HG02938 (cell line): ENCODE measurements around the gene PAQR5.
"Not testable (repeated sequence)": the region's sequence is repeated elsewhere in the genome, so short reads cannot be mapped to it uniquely, and the experiment has no call there.

Experiments
- ATAC-seq: cut with Tn5 transposase; IDR thresholded peaks from one replicate; pipeline ENCODE4 v1.9.1; 2021; ENCODE audit warnings: mild to moderate bottlenecking, moderate library complexity; ENCODE audit not compliant: unreplicated experiment

The PAQR5 gene

GRCh38 chr15:69292826-69293420, 5.8 kb upstream of the PAQR5 start:
- no peak for ATAC-seq

- no peak for ATAC-seq
Observed at GRCh38 chr15:69293741-69294615, 4.7 kb upstream of the PAQR5 start.

- no peak for ATAC-seq
Observed at GRCh38 chr15:69296606-69297005, 2.1 kb upstream of the PAQR5 start.

GRCh38 chr15:69297642-69298353, 914 bp upstream of the PAQR5 start:
- ATAC-seq, result no peak

GRCh38 chr15:69298354-69298696, 387 bp upstream of the PAQR5 start:
- no peak for ATAC-seq

- no peak for ATAC-seq
Observed at GRCh38 chr15:69299451-69299886, 757 bp downstream of the PAQR5 start.

GRCh38 chr15:69299943-69300588, 1.4 kb downstream of the PAQR5 start:
- ATAC-seq, result no peak

GRCh38 chr15:69301101-69301500, 2.4 kb downstream of the PAQR5 start:
- not testable (repeated sequence) for ATAC-seq

GRCh38 chr15:69302087-69302486, 3.4 kb downstream of the PAQR5 start:
- not testable (repeated sequence) for ATAC-seq

- ATAC-seq, result no peak
Observed at GRCh38 chr15:69302929-69303328, 4.2 kb downstream of the PAQR5 start.

- no peak for ATAC-seq
Observed at GRCh38 chr15:69303337-69304181, 4.8 kb downstream of the PAQR5 start.

GRCh38 chr15:69304182-69304545, 5.5 kb downstream of the PAQR5 start:
- no peak for ATAC-seq

GRCh38 chr15:69305204-69305931, 6.7 kb downstream of the PAQR5 start:
- ATAC-seq, result no peak

- ATAC-seq, result no peak
Observed at GRCh38 chr15:69305933-69306568, 7.3 kb downstream of the PAQR5 start.

- ATAC-seq, result no peak
Observed at GRCh38 chr15:69307939-69308338, 9.2 kb downstream of the PAQR5 start.

GRCh38 chr15:69308949-69309348, 10.2 kb downstream of the PAQR5 start:
- no peak for ATAC-seq

GRCh38 chr15:69311319-69311721, 12.6 kb downstream of the PAQR5 start:
- ATAC-seq, result no peak

GRCh38 chr15:69313432-69314000, 14.8 kb downstream of the PAQR5 start:
- ATAC-seq, result no peak

- no peak for ATAC-seq
Observed at GRCh38 chr15:69314131-69314530, 15.4 kb downstream of the PAQR5 start.
